ENCODE results near the gene RPS6KA1.
"Not testable (repeated sequence)": the region's sequence is repeated elsewhere in the genome, so short reads cannot be mapped to it uniquely, and the experiment has no call there.

Gene RPS6KA1

DNA sequence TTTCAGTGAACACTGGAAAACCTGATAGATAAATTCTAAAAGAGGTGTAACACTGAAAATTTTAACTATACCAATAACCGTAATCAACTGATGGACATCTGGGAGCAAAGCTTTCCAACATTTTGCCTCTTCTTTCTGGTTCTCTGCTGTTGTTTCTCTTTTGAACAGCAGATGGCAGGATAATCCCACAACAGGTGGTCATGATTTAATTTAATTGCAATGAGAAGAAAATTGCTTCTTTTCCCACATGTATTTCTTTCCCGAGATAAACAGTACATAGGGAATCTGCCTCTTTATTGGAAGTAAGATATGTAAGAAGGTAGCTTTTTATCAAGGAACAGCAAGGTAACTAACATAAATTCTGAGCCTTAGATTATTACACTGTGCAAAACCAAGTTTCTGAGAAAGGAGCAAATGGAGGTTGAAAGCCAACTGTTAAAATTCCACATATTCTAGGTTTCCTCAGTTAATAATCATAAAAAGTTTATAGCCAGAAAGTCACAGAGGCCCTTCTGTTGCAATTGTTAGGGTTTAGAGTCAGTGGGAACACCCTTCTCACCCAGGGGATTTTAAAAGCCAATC is 72.9 kb downstream of the RPS6KA1 start:
- DNase-seq (ENCODE audit: low read depth) = no peak

DNA sequence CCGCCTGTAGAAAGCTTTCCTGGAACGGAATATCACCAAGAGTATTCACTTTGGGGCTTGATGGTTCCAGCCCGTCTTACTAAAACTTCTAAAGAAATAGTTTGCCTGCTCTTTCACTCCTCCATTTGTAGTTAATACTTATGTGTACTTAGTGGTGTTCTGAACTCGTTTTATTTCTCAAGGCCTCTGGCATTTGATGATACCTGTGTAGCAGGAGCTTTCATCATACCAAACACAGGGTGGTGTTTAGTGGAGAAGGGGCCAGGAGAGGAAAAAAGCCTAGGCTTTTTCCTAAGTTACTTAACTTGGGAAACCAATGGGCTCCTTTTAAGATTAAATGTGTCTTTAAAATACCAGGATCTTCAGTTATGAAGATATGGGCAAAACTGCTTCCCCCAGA is 74.3 kb downstream of the RPS6KA1 start:
- DNase-seq (ENCODE audit: low read depth) = no peak

DNA sequence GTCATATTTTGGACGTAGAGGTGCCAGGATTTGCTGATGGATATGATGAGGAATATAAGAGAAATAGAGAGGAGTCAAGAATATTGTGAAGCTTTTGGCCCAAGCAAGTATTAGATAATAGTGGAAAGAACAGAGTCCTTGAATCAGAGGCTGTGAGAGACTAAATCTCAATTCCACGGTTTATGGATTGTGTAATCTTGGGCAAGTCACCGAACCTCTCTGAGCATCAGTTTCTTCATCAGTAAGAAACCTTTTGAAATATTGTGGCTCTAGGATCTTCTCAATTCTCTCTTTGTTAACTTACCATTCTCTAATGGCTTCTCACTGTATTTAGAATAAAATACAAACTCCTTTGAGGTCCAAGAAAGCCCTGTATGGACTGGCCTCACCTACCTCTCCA is 77.6 kb downstream of the RPS6KA1 start:
- no peak for DNase-seq (ENCODE audit: low read depth)

DNA sequence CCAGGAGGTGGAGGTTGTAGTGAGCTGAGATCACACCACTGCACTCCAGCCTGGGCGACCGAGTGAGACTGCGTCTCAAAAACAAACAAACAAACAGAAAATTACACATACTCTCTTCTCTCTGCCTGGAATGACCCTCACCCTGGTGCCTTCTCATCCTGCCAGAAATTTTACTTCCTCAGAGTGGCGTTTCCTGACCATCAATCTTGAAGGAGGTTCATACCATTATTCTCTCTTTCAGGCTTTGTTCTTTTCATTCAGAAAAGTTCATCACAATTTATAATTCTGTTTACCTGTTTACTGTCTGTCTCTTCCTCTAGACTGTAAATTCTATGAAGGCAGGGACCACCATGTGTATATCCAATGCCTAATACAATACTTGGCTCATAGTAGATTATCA is 79.3 kb downstream of the RPS6KA1 start:
- DNase-seq (ENCODE audit: low read depth) = no peak

DNA sequence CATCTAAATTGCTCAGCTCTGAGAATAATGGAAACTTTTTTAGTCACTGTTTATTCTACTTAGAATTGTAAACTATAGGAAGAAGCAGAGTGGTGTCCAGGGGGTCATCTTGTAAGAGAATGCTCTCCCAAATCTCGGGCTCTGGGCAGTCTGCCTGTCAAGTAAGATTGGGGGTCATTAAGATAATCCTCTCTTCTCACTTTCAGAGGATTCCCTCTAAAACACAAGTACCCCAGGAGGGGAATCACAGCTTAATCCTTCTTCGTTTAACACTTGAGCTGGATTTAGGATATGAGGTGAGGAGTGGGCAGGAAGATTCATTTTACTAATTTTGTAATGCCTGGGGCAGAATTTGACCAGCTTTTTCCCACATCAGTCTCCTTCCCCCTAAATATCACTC is 81.2 kb downstream of the RPS6KA1 start:
- DNase-seq (ENCODE audit: low read depth) = no peak

DNA sequence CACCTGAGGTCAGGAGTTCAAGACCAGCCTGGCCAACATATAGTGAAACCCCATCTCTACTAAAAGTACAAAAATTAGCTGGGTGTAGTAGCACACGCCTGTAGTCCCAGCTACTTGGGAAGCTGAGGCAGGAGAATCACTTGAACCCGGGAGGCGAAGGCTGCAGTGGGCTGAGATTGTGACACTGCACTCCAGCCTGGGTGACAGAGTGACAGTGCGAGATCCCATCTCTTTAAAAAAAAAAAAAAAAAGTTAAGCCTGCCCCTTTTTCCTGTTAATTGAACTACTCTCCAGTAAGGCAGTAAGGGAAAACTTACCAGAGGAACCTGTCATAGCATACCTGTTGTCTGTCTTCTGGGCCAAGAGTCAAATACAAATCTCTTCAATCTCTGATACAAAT is 83.1 kb downstream of the RPS6KA1 start:
- not testable (repeated sequence) for DNase-seq (ENCODE audit: low read depth)

DNA sequence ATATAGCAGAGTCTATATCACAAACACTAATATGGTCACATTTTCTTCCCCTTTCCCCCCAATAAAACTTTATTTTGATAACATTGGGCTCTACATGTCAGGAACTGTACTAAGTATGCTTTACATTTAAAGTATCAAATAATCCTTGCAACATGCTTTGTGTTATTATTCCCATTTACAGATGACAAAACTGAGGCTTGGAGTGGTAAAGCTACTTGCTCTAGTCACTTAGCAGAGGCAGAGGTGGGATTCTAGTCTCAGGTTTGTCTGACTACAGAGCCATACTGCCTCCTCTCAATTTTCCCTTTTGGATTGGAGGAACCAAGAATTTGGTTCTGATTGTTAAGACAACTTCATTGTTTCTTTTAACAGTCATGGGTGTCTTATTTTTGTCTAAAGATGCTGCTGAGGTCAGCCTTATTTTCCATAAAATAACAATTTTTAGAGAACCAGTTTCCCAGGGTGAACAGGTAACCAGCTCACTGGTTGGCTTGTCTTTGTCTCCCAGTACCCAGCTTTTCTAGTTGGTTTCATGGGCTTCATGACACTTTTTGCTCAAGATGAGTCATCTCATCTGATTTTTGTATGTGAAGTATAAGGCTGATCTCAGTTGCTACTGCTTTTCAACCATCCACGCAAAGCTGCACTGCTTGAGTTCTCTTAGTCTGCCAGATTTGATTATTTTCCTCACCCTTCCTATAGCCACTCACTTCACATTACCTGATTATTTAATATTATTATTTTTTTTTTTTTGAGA is 85.3 kb downstream of the RPS6KA1 start:
- no peak for DNase-seq (ENCODE audit: low read depth)

DNA sequence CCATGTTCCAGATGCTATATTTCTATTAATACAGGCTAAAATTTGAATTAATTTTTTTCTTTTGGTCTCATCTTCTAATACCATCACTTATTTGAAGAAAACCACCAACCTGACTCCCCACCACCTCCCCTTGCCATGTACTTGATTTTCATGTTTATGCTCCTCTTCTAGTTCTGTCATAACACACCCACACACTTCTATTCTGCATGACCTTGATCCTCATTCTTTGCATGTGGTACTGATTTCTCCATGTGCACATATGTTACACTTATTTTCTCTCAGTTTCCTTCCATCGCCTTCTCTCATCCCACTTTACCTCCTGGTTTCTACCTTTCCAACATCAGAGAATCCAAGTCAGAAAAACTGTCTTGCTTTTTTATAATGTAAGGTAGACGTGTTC is 87.3 kb downstream of the RPS6KA1 start:
- DNase-seq (ENCODE audit: low read depth) = no peak

DNA sequence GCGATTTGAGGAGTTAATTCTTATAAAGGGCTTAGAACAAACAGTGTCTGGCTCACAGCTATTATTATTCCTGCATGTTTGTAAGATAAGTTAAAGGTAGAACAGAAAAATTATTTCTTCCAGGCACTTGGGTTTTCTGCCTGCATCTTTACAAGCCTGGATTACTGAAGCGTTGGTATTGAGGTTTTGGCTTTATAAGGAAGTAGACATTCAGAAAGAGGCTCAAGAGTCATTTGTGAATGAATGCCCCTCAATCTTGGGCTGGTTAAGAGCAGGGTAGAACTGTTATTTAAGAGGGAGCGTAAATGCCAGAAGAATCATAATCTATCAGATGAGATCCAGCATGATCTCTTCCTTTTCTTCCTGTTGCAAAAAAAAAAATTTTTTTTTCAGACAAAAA is 89.0 kb downstream of the RPS6KA1 start:
- no peak for DNase-seq (ENCODE audit: low read depth)

All from stromal cell of bone marrow (primary cell).